ENCODE results near the gene NOL7.

DNA sequence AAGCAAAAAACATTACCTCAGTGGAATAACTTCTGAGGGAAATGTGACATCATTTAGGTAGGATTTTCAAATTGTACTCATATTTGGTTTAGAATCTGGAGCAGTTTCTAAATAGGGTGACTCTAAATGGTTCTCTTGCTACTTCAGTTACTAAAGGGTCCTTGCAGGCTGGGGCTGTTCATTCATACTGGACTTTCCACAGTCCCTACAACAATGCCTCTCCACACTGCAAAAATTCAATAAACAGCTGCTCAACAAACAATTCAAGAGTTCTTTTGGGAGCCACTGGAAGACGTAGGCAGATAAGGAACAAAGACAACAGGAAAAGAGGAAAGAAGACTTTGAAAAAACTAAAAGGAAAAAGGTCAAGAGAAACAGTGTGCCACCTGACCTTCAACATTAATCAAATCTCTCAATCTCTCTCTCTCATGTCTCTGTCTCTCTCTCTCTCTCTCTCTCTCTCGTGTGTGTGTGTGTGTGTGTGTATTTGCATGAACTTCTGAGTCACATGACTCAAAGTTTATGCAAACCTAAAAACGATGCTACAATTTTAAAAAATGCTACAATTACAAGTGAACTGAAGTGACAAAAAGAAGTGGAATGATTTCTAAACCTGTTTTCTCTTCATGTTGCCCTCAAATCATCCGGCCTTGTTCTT lies 14.5 kb downstream of the NOL7 start:
- TF ChIP-seq, protein P1, sequence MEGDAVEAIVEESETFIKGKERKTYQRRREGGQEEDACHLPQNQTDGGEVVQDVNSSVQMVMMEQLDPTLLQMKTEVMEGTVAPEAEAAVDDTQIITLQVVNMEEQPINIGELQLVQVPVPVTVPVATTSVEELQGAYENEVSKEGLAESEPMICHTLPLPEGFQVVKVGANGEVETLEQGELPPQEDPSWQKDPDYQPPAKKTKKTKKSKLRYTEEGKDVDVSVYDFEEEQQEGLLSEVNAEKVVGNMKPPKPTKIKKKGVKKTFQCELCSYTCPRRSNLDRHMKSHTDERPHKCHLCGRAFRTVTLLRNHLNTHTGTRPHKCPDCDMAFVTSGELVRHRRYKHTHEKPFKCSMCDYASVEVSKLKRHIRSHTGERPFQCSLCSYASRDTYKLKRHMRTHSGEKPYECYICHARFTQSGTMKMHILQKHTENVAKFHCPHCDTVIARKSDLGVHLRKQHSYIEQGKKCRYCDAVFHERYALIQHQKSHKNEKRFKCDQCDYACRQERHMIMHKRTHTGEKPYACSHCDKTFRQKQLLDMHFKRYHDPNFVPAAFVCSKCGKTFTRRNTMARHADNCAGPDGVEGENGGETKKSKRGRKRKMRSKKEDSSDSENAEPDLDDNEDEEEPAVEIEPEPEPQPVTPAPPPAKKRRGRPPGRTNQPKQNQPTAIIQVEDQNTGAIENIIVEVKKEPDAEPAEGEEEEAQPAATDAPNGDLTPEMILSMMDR (IDR thresholded peaks at IDR 0.05), result no peak
- no peak for TF ChIP-seq EZH2 (IDR thresholded peaks at IDR 0.05; ENCODE audit: borderline replicate concordance, insufficient read depth, low read depth, low read length, poor library complexity, severe bottlenecking)

All from B cell (primary cell).